Activated CD8-positive, alpha-beta memory T cell treated with anti-CD3 and anti-CD28 coated beads, Interleukin-2, amount 50 U/mL, for 1 hour (primary cell): ENCODE measurements around the gene STRN.
"Not testable (repeated sequence)": the region's sequence is repeated elsewhere in the genome, so short reads cannot be mapped to it uniquely, and the experiment has no call there.

ENCODE experiments used
- DNase-seq: peaks from one replicate; pipeline ENCODE4 v3.0.0-alpha.2; 2020; ENCODE audit errors: extremely low read depth

Gene STRN

DNA sequence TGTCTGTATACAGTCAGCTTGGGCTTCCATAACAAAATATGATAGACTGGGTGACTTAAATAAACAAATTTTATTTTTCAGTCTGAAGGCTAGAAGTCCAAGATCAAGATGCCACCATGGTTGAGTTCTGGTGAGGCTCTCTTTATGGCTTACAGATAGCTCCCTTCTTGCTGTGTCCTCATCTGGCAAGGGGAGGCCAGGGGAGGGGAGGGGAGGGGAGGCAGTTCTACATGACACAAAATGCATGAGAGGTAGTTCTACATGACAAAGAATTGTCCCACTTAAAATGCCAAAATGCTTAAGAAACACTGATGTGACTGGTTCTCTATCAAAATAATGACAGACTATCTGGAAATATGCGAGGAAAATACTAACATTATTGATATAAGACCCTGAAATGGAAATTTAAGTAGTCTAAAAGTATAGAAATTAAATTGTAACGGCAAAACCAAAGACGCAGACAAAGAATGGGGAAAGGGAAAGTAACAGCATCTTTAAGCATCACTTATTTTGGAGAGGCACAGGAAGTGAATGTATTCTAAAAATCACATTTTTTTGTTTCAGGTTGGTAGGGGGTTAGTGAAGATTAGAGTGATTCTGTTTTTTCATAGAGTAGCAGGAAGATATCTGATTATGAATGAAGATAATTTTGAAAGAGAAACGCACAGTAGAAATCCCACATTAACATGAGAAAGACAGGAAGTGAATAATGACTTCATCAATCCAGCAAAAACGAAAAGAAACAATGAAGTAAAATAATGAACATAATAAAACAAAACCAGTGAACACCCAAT is 131.4 kb downstream of the STRN start:
- DNase-seq = no peak

DNA sequence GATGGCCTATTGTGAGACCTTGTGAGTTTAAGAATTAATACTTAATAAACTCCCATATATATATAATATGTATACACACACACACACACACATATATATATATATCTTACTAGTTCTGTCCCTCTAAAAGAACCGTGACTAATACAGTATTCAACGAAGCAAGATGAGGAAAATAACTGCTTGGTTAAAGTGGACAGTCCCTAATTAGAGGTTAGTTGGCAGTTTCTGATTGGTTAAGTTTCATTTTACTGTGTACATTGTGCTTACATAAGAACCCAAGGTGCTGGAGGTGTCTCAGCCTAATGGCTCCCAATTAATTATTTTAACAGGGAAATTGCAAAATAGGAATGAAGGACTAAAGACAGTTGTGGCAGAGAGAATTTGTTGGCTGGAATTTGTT is 132.1 kb downstream of the STRN start:
- no peak for DNase-seq

DNA sequence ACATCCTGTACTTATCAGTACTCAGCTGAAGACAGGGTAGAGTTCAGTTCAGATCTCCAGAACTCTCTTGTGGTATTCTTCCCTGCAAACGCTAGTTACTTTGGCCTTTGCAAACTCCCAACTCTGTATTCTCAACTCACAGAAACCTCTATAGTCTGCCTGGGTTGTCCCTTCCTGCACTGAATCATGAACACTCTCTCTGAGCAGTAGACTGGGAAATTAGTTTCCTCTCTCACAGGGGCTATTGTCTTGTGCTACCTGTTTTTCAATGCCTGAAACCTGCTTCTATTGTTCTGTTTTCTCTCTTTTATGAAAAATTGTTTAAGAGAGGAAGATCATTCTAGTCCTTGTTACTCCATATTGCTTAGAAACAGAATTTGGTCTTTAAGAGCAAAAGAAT is 135.2 kb downstream of the STRN start:
- DNase-seq = no peak

DNA sequence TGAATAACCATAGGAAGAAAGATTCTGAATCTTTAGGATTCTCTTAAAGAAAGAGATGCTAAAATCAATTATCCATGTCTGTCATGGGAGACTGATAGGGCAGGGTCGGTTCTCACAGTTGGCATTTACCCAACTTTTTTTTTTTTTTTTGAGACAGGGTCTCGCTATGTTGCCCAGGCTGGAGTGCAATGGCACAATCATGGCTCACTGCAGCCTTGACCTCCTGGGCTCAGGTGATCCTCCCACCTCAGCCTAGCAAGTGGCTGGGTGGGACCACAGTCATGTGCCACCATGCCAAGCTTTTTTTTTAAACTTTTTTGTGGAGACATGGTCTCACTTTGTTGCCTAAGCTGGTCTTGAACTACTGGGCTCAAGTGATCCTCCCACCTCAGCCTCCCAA is 141.7 kb downstream of the STRN start:
- DNase-seq = not testable (repeated sequence)

DNA sequence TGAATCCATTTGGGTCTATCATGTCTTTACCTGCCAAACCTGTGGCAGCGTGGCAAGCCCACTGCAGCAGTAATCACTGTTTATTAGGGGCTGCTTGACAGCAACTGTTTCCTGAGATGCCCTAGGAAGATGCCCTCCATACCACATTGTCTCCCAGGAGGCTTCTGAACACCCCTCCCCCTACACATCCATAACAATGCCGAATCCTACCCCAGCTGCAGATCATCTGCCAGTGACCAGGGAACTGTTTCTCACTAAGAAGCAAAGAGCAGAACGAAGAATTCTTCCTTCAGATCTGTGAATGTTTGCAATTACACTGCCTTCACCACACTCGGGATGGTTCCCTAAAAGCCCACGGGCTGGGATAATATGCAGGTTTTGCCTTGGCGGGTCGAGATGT is 142.1 kb downstream of the STRN start:
- DNase-seq = no peak

DNA sequence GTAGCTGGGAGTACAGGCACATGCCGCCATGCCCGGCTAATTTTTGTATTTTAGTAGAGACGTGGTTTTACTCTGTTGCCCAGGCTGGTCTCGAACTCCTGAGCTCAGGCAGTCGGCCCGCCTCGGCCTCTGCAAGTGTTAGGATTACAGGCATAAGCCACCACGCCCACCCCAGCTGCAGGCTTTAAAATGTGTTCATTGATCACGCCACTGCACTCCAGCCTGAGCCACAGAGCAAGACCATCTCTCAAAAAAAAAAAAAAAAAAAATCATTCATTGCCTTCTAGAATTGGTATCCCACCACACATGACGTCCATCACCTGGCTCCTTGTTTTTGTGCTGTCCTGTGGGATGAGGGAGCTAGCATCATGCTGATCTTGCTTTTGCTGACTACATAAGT is 142.5 kb downstream of the STRN start:
- no peak for DNase-seq

DNA sequence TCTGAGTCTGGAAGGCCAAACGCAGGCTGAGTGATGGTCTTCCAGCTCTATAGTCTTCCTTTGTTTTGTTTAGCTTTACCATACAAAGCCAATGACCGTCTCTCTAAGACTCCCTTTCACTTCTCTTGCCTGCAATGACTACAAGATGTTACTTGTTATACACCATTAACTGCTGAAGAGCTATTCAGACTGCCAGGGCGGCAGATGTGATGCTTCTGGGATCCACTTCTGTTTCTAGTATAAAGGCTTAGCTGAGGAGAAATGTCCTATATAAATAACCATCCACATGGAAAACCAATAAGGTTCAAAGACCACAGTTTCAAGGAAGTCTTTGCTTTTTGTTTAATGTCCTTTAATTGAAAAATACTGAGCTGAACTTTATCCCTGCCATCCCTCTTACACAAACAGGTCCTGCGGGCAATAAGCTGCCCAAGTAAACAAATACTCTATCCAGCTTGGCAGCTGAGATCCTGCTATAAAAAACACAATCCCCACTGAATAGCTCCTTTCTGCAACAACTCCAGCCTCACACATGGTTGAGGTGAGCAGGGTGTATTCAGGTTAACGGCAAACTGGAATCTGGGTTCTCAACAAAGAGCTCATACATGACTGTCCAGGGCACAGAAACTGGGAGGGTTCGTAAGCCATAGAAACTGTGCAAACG is 145.3 kb downstream of the STRN start:
- no peak for DNase-seq

DNA sequence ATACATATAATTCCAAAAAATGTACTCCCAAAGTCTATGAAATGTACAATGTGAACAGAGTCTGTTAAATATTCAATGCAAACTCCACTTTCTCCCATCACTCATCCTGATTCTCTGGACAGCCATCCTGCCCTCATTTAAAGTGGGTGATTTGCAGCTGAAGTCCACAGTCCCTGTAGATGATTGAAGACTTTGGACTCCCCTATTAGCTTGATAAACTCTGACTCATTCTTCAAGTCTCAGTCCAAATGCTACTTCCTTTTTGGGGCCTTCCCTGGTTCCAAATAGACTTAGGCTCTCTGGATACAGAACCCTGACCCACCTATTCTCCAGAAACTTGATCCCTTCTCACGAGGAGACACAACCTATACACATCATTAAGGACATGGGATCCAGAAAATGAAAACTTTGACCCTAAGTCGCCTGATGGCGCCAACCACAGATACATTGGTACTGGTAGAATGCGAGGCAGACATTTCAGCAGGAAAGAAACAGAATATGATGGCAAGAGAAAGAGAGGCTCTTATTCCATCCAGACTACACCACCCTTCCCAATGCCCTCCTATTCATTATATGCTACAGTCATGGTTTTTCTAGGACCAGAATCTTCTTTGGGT is 147.1 kb downstream of the STRN start:
- no peak for DNase-seq

DNA sequence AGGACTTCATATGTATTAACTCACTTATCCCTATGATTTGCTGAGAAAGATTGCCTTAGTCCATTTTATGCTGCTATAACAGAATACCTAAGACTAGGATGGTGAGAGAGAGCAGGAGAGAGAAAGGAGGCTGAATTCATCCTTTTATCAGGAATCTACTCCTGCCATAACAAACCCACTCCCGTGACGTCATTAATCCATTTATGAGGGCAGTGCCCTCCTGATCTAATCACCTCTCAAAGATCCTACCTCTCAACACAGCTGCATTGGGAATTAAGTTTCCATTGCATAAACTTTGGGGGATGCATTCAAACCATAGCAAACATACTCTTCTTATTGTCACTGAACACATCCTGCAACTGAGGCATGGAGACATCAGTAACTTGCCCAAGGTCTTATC is 147.8 kb downstream of the STRN start:
- DNase-seq = no peak

DNA sequence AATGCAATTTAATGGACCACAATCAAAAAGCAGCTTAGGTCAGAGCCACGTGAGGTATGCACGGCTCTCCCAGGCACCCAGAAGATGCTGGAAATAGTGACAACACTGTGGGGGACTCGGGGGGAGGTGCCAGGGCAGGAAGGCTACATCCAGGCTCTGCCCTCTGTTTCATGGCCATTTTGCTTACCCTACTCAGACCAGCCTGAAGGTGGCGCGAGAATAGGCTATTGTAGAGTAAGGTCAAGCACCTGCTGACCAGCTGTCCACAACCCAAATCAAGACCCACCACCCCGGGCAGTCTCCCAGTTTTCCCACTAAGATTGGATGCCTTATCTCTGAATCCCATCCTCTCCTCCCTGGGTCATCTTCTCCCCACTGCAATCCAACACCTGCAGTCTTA is 154.1 kb downstream of the STRN start:
- no peak for DNase-seq

DNA sequence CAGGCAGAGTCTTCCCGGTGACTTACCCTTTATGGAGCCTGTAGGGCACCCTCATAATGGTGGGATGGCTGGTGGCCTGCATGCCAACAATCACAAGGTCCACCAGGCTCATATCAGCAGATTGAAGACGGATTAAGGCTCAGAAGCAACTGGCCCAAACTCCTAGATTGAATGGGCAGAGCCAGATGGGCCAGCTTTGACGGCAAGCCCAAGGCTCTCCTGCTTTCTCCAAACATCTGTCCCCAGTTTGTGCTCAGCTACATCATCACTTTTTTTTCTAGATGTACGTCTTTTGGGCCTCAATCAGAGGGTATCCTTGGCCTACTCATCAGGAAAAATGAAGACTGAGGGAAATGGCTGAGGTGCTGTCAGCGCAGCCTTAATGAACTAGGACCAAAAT is 155.3 kb downstream of the STRN start:
- DNase-seq = no peak

DNA sequence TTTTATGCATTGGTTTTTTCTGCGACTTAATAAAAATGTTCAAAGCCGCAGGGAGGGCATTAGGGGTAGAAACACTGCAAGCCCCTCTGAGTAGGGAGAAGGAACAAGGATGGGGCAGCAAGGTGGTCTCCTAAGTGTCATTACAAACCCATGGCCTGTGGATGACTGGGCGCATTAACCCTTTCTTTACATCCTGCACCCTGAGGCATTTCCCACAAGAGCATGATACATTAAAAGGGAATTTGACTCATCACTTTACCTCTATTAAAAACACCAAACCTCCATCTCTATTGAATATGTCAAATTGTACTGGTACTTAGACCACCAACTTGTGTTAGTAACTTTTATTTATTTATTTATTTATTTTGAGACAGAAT is 157.3 kb downstream of the STRN start:
- no peak for DNase-seq

DNA sequence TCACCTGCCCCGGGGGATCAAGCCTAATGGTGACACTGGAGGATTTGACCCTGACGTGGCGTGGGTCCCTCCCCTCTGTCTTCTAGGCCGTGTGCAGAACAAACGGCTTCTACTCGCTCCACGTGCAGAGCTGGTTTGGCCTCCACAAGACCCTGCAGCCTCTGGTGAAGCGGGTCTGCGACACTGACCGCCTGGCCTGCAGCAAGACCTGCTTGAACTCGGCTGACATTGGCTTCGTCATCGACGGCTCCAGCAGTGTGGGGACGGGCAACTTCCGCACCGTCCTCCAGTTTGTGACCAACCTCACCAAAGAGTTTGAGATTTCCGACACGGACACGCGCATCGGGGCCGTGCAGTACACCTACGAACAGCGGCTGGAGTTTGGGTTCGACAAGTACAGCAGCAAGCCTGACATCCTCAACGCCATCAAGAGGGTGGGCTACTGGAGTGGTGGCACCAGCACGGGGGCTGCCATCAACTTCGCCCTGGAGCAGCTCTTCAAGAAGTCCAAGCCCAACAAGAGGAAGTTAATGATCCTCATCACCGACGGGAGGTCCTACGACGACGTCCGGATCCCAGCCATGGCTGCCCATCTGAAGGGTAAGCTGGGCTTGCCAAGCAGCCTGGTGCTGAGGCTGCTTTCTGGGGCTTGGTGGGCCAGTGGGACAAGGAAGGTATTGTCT is 157.8 kb downstream of the STRN start:
- DNase-seq = no peak

DNA sequence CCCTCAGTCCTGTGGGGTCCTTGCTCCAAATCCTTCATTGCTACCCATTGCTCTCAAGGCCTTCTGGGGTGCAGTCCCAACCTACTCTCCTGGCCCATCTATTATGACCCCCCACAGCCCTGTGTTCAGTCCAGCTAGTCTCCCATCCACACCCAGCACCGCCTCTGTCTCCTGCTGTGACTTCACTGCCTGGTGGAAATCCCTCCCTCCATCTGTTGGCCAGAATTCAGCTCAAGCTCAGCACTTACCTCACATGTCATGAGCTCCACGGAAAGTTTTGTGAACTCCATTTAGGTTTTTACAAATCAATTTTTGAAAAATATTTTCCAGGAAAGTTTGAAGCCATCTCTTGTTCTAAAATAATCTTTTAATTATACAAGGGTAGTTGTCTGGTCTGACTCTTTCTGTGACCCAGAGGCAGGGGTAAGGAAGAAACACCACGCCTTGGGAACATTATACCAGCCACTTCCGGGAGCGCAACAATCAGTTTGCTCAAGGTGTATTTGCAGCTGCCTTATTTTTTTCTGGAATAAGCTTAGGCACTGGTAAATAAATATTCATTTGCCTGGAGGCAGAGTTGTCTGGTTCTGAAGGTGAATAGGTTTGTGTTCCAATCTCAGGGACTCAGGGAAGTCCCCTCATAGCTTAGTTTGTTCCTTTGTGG is 159.0 kb downstream of the STRN start:
- DNase-seq = no peak

DNA sequence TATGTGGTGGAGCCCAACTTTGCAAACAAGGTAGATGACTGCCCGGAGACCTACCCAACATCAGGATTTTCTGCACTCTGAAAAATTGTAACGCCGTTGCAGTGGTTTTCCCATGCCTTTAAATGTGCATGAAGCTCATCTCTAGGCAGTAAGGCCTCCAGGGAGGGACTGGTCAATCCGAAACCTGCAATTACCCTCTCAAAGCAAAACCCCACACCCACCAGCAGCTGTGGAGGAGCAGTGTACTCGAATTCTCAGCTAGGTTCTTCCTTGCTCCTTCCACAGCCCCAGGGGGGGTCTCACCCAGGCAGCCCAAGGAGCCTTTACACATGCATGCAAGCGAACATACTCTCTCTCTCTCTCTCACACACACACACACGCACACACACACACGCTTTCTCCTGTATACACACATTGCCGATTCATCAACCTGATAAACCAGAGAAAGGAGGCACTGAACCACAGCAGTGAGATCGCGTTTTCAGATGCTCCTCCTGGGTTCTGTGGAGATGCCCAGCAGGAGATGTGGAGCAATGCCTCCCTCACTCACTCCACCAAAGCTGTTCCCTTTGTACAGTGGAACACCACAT is 160.6 kb downstream of the STRN start:
- DNase-seq = no peak

DNA sequence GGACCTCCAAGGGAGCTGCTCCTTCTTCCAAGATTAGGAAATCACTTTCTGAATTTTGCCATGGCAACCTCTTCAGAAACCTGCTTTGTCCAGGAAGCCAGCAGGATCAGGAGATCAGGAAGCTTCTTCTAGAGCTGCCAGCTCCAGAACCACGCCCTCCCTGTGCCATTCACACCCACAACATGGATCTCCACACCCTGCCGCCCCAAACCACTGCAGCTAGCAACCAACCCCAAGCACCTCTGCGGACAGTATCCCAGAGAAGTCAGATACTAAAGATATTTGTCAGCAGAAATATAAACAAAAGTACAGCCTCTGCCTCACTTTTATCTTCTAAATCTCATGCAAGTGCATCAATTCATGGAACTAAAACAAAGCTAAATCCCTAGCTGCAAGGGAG is 163.4 kb downstream of the STRN start:
- no peak for DNase-seq

DNA sequence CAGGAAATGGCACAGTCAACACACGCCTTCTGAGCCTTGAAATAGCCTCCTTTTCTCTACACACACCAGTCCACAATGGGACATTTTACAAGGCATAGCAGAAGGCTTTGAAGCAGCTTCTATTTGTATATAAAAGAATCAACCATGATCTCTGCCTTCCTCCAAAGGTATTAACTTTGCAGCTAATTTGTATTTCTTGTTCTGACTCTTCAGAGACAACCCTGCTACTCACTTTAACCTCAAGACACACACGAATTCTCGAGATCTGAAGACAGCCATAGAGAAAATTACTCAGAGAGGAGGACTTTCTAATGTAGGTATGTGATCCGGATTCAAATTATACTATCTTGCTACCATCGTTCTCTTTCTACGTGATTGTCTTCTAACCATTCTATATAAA is 165.2 kb downstream of the STRN start:
- DNase-seq = no peak

DNA sequence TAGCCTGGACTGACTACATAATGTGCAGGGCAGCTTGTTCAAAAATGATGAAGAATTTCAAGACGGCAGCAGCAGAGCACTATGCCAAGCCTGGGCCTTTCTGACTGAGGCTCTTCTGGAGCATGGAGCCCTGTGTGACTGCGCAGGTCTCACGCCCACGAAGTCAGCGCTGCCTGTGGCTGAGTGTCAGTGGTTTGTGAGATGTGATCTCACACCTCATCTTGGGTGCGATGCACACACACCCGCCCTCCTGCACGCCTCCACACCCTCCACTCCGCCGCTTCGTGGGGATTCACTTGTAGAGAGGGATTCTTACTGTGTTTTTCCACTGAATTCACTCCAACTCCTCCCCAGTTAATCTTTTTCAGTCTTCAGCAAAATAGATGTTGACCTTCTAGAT is 166.0 kb downstream of the STRN start:
- DNase-seq = no peak

DNA sequence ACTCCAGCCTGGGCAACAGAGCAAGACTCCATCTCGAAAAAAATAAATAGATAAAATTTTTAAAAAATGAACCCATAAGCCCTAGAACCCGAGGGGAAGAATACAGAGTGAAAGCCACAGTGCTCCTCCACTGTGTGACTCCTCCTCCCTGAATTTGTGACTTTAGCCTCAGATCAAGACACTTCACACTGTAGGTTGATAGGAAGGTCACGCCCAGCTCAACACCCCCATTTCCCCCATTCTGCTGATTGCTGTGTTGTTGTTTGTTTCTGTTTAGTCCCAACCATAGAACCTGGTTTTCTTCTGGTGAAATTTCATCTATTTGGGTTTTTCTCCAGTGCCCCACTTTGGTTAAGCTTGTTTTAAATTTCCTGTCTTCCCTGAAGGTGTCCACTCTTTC is 167.6 kb downstream of the STRN start:
- no peak for DNase-seq

DNA sequence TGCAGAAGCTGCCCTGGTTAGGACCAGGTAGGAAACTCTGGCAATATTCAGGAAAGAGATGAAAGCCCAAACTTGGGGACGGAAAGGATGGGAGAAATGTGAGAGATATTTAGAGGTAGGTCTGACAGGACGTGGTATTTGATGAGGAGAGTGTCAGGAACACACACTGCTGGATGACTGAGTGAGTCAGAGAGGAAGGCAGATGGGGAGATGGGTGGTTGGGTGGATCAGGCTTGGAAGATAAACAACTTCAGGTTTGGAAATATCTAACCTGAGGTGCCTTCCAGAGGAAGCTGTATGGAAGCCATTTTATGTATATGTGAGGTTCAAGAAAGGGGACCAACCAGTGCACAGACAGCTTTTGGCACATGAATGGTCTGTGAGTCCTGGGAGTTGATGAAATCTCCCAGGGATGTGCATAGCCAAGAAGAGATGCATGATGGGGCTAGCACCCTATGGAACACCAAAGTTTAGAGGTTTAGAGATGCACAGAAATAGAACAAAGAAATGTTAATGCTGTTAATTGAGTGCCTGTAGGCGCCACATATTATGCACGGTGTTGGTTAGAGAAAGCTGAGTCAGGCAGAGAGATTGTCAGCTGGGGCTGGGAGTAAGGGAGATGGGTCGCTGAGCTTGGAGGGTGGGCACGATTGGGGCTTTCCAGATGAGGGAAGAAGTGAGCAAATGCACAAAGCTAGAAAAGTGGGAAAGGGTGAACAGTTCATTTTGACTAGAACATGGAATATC is 168.8 kb downstream of the STRN start:
- DNase-seq = no peak
